Loucy (cell line): Measurements from ENCODE around the gene LCN10.

Experiments
- H2AFZ ChIP-seq: fragments of 200-600 bp; sonication (generic); 2 replicates; pipeline ENCODE4 v1.6.0; 2016; ENCODE audit warnings: antibody characterized with exemption, mild to moderate bottlenecking, low read length, moderate library complexity
- H3F3A ChIP-seq: fragments of 200-600 bp; 2 replicates; pipeline ENCODE4 v1.6.0; 2016; ENCODE audit warnings: antibody characterized with exemption, low read depth, mild to moderate bottlenecking
- H3K27me3 ChIP-seq: fragments of 200-600 bp; sonication (generic); 2 replicates; pipeline ENCODE4 v1.6.1; 2014; ENCODE audit warnings: low read length, mild to moderate bottlenecking; ENCODE audit not compliant: insufficient read depth, poor library complexity, severe bottlenecking
- H3K36me3 ChIP-seq: fragments of 200-600 bp; sonication (generic); 2 replicates; pipeline ENCODE4 v1.6.1; 2016; ENCODE audit warnings: low read length; ENCODE audit not compliant: insufficient read depth
- H3K4me1 ChIP-seq: fragments of 200-600 bp; sonication (generic); 2 replicates; pipeline ENCODE4 v1.5.1; 2014; ENCODE audit warnings: low read length, mild to moderate bottlenecking; ENCODE audit not compliant: insufficient read depth, poor library complexity, severe bottlenecking
- H3K4me2 ChIP-seq: fragments of 200-600 bp; sonication (generic); 2 replicates; pipeline ENCODE4 v1.6.0; 2014; ENCODE audit warnings: antibody characterized with exemption, low read length, low read depth, mild to moderate bottlenecking; ENCODE audit not compliant: poor library complexity, severe bottlenecking
- H3K4me3 ChIP-seq: fragments of 200-600 bp; sonication (generic); 2 replicates; pipeline ENCODE4 v1.5.1; 2014; ENCODE audit warnings: low read length, mild to moderate bottlenecking, mixed read lengths; ENCODE audit not compliant: poor library complexity, severe bottlenecking
- H3K79me2 ChIP-seq: fragments of 200-600 bp; sonication (generic); 2 replicates; pipeline ENCODE4 v1.6.1; 2014; ENCODE audit warnings: low read length; ENCODE audit not compliant: insufficient read depth
- H3K9ac ChIP-seq: fragments of 200-600 bp; sonication (generic); 2 replicates; pipeline ENCODE4 v1.6.0; 2014; ENCODE audit warnings: mild to moderate bottlenecking, low read depth, low read length, moderate library complexity; ENCODE audit not compliant: poor library complexity, severe bottlenecking
- H3K9me2 ChIP-seq: fragments of 200-600 bp; sonication (generic); replicated peaks from 2 replicates; pipeline ENCODE4 v1.6.1; 2016; ENCODE audit warnings: low read depth, low read length, mixed read lengths
- H3K9me3 ChIP-seq: fragments of 200-600 bp; sonication (generic); 2 replicates; pipeline ENCODE4 v1.6.1; 2014; ENCODE audit warnings: mild to moderate bottlenecking, antibody characterized with exemption, low read length, low read depth; ENCODE audit not compliant: insufficient read depth
- H4K20me1 ChIP-seq: fragments of 200-600 bp; sonication (generic); 2 replicates; pipeline ENCODE4 v1.6.0; 2014; ENCODE audit warnings: antibody characterized with exemption, low read length, mild to moderate bottlenecking; ENCODE audit not compliant: insufficient read depth, poor library complexity, severe bottlenecking
- CTCF ChIP-seq: fragments of 200-600 bp; sonication (generic); conservative IDR thresholded peaks from 2 replicates; pipeline ENCODE4 v1.5.1; 2014; ENCODE audit warnings: mild to moderate bottlenecking, antibody characterized with exemption, low read length
- EZH2phosphoT487 ChIP-seq: fragments of 200-600 bp; IDR thresholded peaks from 2 replicates; pipeline ENCODE4 v1.6.1; 2018; ENCODE audit warnings: antibody characterized with exemption, mild to moderate bottlenecking, moderate library complexity, borderline replicate concordance

The LCN10 gene

GRCh38 chr9:136718345-136719194 lies 24.2 kb downstream of the LCN10 start:
- no peak overlapping the region for H2AFZ ChIP-seq

GRCh38 chr9:136717399-136717798 lies 25.3 kb downstream of the LCN10 start:
- Histone ChIP-seq H3K9me3 (no peaks in the 10 kb centered on the region), H3F3A (no peaks in the 10 kb centered on the region), H3K4me1 (no peaks in the 10 kb centered on the region), H2AFZ (no peak overlapping the region), H4K20me1 (no peaks in the 10 kb centered on the region), H3K4me3 (no peak overlapping the region), H3K27me3 (no peaks in the 10 kb centered on the region), H3K4me2 (no peak overlapping the region), H3K9ac (no peak overlapping the region), H3K79me2 (no peaks in the 10 kb centered on the region), H3K36me3 (no peaks in the 10 kb centered on the region; the same call in 1 of the 2 replicates), H3K9me2 (no peaks in the 10 kb centered on the region)
- no peak for TF ChIP-seq EZH2phosphoT487
- no peak for TF ChIP-seq CTCF

More at GRCh38 chr9:136718345-136719194, 24.2 kb downstream of the LCN10 start:
- H3K9ac ChIP-seq: no peak overlapping the region
- H3K9me2 ChIP-seq: no peaks in the 10 kb centered on the region
- peaks cover 2% of the 10 kb centered on the region; the same call in 1 of the 2 replicates for H3K79me2 ChIP-seq
- H3K4me1 ChIP-seq: no peaks in the 10 kb centered on the region
- no peak overlapping the region for H3K4me3 ChIP-seq
- no peaks in the 10 kb centered on the region for H3F3A ChIP-seq
- no peaks in the 10 kb centered on the region for H3K27me3 ChIP-seq
- no peak overlapping the region for H3K4me2 ChIP-seq
- H3K9me3 ChIP-seq: no peaks in the 10 kb centered on the region
- peaks cover 1% of the 10 kb centered on the region for H4K20me1 ChIP-seq
- TF ChIP-seq EZH2phosphoT487 (no peak), CTCF (no peak)
- H3K36me3 ChIP-seq: peaks cover 5% of the 10 kb centered on the region; the same call in 1 of the 2 replicates

GRCh38 chr9:136714893-136715274 lies 27.9 kb downstream of the LCN10 start:
- Histone ChIP-seq H3K36me3 (no peaks in the 10 kb centered on the region), H3K9me3 (no peaks in the 10 kb centered on the region), H3K79me2 (no peaks in the 10 kb centered on the region), H3K9ac (no peak overlapping the region), H4K20me1 (no peaks in the 10 kb centered on the region), H3K27me3 (no peaks in the 10 kb centered on the region), H3K4me3 (no peak overlapping the region), H2AFZ (no peak overlapping the region), H3K4me1 (no peaks in the 10 kb centered on the region), H3K4me2 (no peak overlapping the region), H3F3A (no peaks in the 10 kb centered on the region), H3K9me2 (no peaks in the 10 kb centered on the region)
- TF ChIP-seq EZH2phosphoT487: no peak
- TF ChIP-seq CTCF: no peak
